Measurements from ENCODE around the gene PRRC2B.

- TF ChIP-seq POLR2A (IDR thresholded peaks at IDR 0.05; ENCODE audit: low read length) (no peak), GATA1 (IDR thresholded peaks at IDR 0.05; ENCODE audit: low read depth, low read length) (no peak)
Measured at GRCh38 chr9:131520503-131520902, 126.6 kb downstream of the PRRC2B start.

Measured in erythroblast (primary cell).